SK-N-SH treated with all-trans-retinoic acid at 6 μM for 48 hours (cell line): Measurements from ENCODE around the gene KCNMA1.

Experiments used
- ISL1 ChIP-seq: fragments of 250-450 bp; sonication (Bioruptor Pico); IDR thresholded peaks from 2 replicates; pipeline ENCODE4 v2.1.2; 2022; ENCODE audit warnings: mild to moderate bottlenecking, moderate library complexity
- TF ChIP-seq, protein P1 (sequence below): fragments of 250-450 bp; sonication (Bioruptor Pico); IDR thresholded peaks from 2 replicates; pipeline ENCODE4 v1.5.1; 2021; ENCODE audit warnings: mild to moderate bottlenecking, moderate library complexity

DNA sequence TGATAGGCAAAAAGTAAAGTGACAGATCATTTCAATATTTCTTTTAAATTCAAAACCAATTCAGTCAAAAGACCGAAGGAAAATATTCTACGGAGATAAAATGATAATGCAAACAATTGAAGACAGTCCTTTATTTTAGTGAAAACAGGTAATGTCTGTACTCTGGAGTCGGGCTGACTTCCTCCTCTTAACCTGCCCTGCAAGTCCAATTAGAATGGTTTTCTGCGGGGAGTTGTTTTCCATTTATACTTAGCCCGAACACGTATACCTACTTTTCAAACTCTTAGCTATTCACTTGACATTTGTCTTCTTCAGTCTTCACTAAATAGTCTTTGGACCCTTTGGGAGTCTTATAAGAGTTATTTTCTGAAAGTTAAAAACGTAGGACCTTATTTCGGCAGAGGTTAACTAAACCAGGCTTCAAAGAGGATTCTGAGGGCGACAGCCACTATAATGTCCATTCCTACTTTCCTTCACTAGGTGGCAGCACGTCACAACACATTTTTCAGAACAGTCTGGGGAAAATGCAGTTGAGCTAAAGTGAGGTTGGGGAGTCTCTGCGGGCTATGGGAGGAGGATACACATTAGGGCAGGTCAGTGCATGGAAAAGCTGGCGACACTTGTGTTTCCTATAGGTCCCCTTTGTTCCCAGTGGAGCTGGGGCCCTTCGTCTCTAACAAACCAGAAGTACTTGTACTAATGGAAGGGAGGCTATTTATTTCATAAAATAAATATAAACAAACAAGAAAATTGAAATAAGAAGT lies 472.0 kb downstream of the KCNMA1 start:
- TF ChIP-seq ISL1 (CRISPR knock-in tag) = no peak
- TF ChIP-seq, protein P1, sequence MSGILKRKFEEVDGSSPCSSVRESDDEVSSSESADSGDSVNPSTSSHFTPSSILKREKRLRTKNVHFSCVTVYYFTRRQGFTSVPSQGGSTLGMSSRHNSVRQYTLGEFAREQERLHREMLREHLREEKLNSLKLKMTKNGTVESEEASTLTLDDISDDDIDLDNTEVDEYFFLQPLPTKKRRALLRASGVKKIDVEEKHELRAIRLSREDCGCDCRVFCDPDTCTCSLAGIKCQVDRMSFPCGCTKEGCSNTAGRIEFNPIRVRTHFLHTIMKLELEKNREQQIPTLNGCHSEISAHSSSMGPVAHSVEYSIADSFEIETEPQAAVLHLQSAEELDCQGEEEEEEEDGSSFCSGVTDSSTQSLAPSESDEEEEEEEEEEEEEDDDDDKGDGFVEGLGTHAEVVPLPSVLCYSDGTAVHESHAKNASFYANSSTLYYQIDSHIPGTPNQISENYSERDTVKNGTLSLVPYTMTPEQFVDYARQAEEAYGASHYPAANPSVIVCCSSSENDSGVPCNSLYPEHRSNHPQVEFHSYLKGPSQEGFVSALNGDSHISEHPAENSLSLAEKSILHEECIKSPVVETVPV (CRISPR knock-in tag) = no peak
